GM19452 (cell line): ENCODE measurements around the gene PTP4A2.

ENCODE experiments used
- ATAC-seq: cut with Tn5 transposase; IDR thresholded peaks from one replicate; pipeline ENCODE4 v1.9.1; 2021; ENCODE audit not compliant: unreplicated experiment

Gene PTP4A2

DNA sequence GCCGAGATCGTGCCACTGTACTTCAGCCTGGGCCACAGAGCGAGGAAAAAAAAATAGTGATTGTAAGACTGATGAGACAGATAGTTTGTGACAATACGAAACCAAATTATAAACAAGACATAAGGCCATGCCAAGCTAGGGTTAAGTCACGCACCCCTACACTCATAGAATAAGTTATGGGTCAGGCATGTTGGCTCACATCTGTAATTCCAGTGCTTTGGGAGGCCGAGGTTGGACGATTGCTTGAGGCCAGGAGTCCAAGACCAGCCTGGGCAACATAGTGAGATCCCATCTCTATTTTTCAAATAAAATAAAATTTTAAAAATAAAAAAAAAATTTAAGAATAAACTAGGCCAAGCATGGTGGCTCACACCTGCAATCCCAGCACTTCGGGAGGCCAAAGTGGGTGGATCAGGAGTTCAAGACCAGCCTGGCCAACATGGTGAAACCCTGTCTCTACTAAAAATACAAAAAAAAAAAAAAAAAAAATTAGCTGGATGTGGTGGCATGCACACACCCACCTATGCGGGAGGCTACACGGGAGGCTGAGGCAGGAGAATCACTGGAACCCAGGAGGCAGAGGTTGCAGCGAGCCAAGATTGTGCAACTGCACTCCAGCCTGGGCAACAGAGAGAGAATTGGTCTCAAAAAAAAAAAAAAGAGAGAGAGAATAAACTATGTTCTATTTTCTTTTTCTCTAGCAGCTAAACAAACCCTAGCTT is 72.3 kb downstream of the PTP4A2 start:
- no peak for ATAC-seq

DNA sequence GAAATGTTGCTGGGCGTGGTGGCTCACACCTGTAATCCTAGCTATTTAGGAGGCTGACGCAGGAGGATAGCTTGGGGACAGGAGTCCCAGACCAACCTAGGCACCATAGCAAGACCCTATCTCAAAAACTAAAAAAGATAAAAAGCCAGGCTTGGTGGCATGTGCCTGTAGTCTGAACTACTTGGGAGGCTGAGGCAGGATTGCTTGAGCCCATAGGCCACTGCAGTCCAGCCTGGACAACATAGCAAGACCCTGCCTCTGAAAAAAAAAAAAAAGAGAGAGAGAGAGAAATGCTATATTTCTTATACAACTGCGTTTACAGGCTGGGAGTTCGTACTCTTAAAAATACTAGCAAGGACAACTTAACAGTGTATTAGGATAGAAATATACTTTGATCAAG is 76.1 kb downstream of the PTP4A2 start:
- no peak for ATAC-seq

DNA sequence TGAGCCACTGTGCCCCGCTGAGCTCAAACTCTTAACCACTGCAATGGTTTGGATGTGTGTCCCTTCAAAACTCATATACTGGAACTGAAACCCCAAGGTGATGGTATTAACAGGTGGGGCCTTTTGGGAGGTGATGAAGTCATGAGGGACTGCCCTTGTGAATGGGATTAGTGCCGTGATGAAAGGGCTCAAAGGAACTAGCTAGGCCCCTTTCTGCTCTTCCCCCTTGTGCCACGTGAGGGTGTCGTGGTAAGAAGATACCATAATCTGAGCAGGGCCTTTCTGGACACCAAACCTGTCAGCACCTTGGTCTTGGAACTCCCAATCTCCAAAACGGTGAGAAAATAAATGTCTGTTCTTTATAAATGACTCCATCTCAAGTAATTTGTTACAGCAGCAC is 76.8 kb downstream of the PTP4A2 start:
- ATAC-seq: no peak

DNA sequence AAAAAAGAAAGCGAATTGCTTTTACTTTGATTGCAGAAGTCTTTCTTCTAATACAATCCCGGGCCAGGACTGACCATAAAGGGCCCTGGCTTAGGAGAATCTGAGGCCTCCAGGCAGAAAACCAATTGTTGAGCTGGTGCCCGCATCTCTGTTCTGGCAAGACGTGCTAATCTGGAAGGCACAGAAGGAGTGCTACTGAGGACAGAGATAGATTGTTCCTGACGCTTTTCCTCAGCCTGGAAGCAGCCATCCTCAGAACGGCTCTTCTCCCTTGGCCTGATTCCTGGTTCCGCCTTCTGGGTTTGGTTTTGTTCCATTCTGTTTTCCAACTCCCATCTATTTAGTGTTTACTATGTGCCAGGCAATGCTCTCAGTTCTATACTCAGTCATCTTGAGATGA is 77.6 kb downstream of the PTP4A2 start:
- no peak for ATAC-seq

DNA sequence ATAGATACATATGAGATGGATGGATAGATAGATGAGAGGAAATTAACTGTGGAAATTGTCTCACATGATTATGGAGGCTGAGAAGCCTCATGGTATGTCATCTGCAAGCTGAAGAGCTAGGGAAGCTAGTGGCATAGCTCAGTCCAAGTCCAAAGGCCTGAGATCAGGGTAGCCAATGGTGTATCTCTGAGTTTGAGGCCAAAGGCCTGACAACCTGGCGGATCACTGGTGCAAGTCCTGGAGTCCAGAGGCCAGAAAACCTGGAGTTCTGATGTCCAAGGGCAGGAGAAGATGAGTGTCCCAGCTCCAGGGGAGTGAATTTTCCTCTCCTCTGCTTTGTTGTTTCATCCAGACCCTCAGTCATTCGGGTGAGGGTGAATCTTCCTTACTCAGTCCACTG is 78.4 kb downstream of the PTP4A2 start:
- no peak for ATAC-seq

DNA sequence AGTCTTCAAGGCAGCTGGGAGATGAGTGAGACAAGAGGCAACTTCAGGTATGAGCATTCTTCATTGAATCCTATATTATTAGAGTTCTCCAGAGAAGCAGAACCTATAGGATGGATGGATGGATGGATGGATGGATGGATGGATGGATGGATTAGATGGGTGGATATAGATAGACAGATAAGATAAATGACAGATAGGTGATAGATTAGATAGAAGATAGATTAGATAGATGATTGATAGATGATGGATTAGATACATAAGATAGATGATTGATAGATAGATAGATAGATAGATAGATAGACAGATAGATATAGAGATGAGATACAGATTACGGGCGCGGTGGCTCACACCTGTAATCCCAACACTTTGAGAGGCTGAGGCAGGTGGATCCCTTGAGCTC is 79.1 kb downstream of the PTP4A2 start:
- no peak for ATAC-seq

DNA sequence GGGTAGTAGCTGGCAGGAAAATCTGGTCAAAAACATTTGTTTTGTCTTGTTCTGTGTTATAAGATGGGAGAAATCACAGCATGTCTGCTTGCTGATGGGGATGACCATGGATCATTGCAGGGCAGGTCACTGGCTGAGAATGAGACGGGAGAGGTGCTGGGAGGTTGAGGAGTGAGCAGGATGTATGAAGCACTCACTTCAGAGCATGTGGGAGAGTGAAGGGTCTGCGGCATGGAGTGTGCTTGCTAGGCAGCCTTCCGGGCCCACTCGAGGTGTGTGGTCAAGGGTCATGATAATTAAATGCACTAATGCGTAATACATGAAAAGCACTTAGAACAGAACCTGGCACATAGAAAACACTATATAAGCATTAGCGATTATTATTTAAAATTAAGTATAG is 80.3 kb downstream of the PTP4A2 start:
- no peak for ATAC-seq
